ENCODE results near the gene ZFPM1.

- TF ChIP-seq, protein P1, sequence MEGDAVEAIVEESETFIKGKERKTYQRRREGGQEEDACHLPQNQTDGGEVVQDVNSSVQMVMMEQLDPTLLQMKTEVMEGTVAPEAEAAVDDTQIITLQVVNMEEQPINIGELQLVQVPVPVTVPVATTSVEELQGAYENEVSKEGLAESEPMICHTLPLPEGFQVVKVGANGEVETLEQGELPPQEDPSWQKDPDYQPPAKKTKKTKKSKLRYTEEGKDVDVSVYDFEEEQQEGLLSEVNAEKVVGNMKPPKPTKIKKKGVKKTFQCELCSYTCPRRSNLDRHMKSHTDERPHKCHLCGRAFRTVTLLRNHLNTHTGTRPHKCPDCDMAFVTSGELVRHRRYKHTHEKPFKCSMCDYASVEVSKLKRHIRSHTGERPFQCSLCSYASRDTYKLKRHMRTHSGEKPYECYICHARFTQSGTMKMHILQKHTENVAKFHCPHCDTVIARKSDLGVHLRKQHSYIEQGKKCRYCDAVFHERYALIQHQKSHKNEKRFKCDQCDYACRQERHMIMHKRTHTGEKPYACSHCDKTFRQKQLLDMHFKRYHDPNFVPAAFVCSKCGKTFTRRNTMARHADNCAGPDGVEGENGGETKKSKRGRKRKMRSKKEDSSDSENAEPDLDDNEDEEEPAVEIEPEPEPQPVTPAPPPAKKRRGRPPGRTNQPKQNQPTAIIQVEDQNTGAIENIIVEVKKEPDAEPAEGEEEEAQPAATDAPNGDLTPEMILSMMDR (conservative IDR thresholded peaks at IDR 0.05 in 1 of 2, IDR thresholded peaks at IDR 0.05 in 1 of 2; ENCODE audit: extremely low read depth in 1 of 2, insufficient read depth in 1 of 2, low read depth in 1 of 2, low read length in 2 of 2) = no peak
- TF ChIP-seq EZH2 (IDR thresholded peaks at IDR 0.05; ENCODE audit: borderline replicate concordance, low read length) = no peak
These were observed 92.7 kb downstream of the ZFPM1 start for GRCh38 chr16:88545781-88546180.
